HG03354 (cell line): ENCODE measurements around the gene ZNF316.
"Not testable (repeated sequence)": the region's sequence is repeated elsewhere in the genome, so short reads cannot be mapped to it uniquely, and the experiment has no call there.

ENCODE experiments used
- ATAC-seq: cut with Tn5 transposase; IDR thresholded peaks from one replicate; pipeline ENCODE4 v1.9.1; 2021; ENCODE audit warnings: mild to moderate bottlenecking; ENCODE audit not compliant: unreplicated experiment, poor library complexity, severe bottlenecking

ZNF316 gene

DNA sequence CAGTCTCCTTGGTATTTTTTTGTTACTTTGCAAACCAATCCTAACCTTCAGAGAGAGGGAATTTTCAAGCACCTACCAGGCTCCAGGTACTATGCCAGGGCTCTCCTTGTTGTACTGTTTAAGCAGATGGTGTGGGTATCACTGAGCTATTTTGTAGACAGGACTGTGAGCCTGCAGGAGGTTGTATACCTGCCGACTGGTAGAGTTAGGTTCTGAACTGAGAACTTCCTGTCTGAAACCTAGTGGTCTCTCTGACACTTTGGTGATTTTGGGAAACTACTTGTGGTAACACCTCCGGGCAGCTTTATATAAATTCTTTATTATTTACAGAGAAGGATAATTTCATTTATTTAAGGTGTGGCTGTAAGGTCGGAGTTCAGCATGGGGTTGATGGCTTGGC is 17.2 kb upstream of the ZNF316 start:
- no peak for ATAC-seq

DNA sequence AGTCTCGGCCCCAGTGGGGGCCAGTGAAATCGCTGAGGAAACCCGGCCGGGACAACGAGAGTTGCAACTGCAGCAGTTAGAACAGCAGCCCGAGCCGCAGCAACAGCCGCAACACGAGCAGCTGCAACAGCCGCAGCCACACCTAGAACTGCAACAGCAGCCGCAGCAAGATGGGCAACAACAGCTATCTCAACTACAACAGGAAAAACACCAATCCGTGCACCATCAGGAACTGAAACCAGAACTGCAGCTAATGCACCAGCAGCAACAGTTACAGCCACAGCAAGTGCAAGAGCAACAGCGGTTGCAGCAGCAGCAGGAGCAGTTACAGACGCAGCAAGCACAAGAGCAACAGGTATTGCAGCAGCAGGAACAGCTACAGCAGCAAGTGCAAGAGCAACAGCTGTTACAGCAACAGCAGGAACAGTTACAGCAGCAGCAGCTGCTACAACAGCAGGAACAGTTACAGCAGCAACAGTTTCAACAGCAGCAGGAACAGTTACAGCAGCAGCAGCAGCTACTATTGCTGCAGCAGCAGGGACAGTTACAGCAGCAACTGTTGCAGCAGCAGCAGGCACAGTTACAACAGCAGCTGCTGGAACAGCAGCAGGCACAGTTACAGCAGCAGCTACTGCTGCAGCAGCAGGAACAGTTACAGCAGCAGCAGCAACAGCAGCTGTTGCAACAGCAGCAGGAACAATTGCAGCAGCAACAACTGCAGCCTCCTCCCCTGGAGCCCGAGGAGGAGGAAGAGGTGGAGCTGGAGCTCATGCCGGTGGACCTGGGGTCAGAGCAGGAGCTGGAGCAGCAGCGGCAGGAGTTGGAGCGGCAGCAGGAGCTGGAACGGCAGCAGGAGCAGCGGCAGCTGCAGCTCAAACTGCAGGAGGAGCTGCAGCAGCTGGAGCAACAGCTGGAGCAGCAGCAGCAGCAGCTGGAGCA is 15.7 kb upstream of the ZNF316 start:
- ATAC-seq = no peak

DNA sequence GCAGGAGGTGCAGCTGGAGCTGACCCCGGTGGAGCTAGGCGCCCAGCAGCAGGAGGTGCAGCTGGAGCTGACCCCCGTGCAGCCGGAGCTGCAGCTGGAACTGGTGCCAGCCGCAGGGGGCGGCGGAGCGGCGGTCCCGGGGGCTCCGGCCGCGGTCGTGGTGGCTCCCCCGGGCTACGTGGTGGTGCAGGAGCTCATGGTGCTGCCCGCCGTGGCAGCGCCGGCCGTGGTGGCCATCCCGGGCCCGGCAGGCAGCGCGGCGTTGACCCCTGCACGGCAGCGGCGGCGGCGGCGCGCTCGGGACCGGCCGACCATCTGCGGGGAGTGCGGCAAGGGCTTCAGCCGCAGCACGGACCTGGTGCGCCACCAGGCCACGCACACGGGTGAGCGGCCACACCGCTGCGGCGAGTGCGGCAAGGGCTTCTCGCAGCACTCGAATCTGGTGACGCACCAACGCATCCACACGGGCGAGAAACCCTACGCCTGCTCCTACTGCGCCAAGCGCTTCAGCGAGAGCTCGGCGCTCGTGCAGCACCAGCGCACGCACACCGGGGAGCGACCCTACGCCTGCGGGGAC is 14.9 kb upstream of the ZNF316 start:
- no peak for ATAC-seq

GRCh38 chr7:6623589-6624245 is 13.4 kb upstream of the ZNF316 start:
- ATAC-seq = no peak

DNA sequence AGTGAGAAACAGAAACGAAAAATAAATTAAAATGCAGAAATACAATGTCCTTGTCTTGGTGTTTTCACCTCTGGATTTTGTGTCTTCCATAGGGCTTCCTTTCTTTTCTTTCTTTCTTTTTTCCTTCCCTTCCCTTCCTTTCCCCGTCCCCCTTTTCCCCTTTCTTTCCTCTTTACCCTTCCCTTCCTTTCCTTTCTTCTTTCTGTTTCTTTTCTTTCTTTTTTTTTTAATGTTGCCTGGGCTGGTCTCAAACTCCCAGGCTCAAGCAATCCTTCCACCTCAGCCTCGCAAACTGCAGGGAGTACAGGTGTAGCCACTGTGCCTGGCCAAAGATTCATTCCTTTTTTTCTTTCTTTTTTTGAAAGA is 12.9 kb upstream of the ZNF316 start:
- ATAC-seq = no peak

- no peak for ATAC-seq
Observed at GRCh38 chr7:6628045-6628444, 9.1 kb upstream of the ZNF316 start.

DNA sequence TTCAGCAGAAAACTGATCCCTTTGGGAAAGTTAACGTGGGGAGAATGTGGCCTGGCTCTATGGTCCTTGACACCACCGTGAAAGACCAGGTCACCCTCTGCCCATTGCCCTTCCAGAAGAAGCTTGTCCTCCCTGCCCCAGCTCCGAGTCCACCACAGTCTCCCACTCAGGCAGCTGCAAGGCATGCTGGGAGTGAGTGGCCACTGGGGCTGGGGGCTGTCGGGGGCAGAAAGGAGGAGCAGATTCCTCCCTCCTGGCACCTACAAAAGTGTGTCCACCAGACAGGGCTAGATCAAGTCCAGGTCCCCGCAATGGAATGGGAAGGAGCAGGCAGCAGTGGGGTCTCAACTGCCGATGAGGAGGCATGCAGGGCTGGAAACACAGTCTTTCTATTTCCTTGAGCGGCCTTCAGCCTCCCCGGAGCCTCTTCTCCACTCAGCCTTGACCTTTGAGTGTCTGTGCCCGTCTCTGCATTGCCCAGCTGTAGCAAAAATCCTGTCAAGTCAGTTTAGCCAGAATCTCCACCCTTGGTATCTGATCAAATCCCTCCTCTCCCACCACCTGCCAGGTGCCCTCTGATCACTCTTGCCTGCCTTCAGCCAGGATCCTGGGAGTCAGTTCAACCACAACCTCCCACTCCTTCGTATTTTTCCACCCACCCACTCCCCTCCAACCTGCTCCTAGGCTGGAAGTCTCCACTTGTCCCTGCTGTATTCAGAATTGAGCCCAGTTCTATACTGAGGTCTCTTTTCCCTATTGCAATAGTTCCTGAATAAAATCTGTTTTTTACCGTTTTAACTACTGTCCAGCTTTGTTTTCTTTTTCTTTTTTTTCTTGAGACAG is 6.9 kb upstream of the ZNF316 start:
- ATAC-seq = no peak

GRCh38 chr7:6631605-6632004 is 5.5 kb upstream of the ZNF316 start:
- no peak for ATAC-seq

DNA sequence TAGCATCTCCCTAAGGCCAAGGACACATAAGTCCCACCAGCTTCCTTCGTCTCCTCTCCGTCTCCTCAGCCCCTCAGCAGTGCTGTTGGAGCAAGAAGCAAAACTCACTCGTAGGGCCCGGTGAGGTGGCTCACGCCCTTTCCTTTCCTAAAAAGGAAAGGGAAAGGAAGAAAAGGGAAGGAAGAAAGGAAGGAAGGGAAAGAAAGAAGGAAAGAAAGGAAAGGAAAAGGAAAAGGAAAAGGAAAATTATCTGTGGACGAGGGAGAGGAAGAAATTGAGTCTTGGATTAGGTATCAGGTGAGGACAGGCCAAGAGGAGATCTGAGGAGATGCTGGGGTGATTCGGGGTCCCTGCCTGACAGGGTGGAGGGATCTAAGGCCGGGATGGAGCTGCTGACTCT is 3.1 kb upstream of the ZNF316 start:
- ATAC-seq = no peak

DNA sequence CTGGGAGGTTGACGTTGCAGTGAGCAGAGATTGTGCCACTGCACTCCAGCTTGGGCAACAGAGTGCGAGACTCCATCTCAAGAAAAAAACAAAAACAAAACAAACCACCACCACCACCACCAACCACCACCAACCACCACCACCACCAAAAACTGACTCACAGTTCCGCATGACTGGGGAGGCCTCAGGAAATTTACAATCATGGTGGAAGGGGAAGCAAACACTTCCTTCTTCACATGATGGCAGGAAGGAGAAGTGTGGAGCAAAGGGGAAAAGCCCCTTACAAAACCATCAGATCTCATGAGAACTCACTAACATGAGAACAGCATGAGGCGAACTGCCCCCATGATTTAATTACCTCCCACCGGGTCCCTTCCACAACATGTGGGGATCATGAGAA is 2.1 kb upstream of the ZNF316 start:
- ATAC-seq = not testable (repeated sequence)

- ATAC-seq = peak; percentile 91
Observed at GRCh38 chr7:6637544-6638229, 569 bp downstream of the ZNF316 start.

DNA sequence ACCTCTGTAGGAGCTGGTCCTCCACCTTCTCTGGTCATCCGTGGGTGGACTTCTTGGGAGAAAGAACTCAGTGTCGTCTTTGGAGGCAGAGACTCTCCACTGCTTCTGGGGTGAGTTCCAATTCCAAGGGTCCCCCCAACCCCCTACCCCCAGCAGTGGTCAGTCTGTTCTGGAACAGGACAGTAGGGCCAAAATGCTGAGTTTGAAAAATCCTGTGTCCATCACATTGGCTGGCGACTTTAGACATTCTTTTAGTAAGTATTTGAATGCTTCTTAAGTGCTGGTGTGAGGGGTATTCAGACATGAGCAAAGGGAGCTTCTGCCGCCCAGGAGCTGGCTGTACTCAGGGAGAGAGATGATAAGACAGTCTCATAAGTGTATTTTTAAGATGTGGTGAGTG is 1.9 kb downstream of the ZNF316 start:
- ATAC-seq = no peak

DNA sequence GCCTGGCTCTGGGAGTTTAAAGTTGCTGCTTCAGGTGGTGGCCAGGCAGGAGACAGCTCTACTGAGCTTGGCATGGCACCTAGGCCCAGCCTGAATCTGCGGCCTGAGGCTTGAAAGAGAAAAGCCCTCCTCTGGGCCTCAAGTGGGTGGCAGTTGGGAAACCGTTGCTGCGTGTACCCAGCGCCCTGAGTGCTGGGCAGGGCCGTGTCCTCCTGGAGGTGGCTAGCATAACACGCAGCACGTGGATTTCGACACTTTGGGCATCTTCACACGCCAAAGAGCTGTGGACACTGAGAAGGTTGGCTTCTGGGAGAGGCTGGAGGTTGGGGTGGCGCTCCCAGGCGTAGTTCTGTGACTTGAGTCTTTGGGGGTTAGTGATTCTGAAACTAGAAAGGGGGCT is 2.5 kb downstream of the ZNF316 start:
- no peak for ATAC-seq

DNA sequence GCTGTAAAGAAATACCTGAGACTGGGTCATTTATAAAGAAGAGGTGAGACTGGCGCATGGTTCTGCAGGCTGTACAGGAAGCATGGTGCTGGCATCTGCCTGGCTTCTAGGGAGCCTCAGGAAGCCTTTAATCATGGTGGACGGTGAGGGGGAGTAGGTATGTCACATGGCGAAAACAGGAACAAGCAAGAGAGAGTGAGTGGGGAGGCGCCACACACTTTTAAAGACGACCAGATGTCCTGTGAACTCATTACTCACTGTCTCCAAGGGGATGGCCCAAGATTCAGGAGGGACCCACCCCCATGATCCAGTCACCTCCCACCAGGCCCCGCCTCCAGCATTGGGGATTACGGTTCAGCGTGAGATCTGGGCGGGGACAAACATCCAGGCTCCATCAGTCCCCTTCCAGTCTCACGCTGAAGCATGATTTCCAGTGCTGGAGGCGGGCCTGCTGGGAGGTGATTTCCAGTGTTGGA is 3.2 kb downstream of the ZNF316 start:
- no peak for ATAC-seq

GRCh38 chr7:6641305-6642035 is 4.4 kb downstream of the ZNF316 start:
- no peak for ATAC-seq

DNA sequence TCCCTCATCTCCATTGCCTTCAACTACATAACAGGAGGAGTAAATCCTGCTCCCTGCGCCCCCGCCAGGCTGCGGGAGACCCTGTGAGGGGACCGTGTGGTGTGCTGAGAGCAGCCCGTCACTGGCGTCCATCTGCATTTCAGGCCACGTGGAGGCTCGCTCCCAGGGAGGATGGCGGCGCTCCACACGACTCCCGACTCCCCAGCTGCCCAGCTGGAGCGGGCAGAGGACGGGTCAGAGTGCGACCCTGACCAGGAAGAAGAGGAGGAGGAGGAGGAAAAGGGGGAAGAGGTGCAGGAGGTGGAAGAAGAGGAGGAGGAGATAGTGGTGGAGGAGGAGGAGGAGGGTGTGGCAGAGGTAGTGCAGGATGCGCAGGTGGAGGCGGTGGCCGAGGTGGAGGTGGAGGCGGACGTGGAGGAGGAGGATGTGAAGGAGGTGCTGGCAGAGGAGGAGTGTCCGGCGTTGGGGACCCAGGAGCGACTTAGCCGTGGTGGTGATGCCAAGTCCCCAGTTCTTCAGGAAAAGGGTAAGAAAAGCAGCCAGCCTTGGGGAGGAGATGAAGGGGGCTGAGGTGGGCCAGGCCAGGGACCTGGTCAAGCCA is 5.2 kb downstream of the ZNF316 start:
- ATAC-seq = no peak

GRCh38 chr7:6642861-6643640 is 5.9 kb downstream of the ZNF316 start:
- no peak for ATAC-seq
